ENCODE data around the gene EXOC8. TPM values are rescaled to one million over a fixed set of nuclear protein-coding genes. Genes with fewer than 3 reads are reported as not detected.
"Not testable (repeated sequence)": the region's sequence is repeated elsewhere in the genome, so short reads cannot be mapped to it uniquely, and the experiment has no call there.

Gene EXOC8
- polyA plus RNA-seq, 2 of the 4 experiments (the other 2 are of a cell fraction) = 7.7 to 9.8 TPM

- WGBS (ENCODE audit: missing lambda C conversion rate) = 91% methylated on average over 2 of the region's 2 CpGs
- TF ChIP-seq HOXB13 (CRISPR knock-in tag; IDR thresholded peaks at IDR 0.05; ENCODE audit: low read depth) = no peak
- TF ChIP-seq ZSCAN20 (CRISPR knock-in tag; IDR thresholded peaks at IDR 0.05) = no peak
- TF ChIP-seq NPAS2 (CRISPR knock-in tag; IDR thresholded peaks at IDR 0.05; ENCODE audit: borderline replicate concordance) = no peak
- no peak for TF ChIP-seq EHMT2 (IDR thresholded peaks at IDR 0.05; ENCODE audit: low read depth)
- TF ChIP-seq MAX (IDR thresholded peaks at IDR 0.05) = no peak
- no peak for TF ChIP-seq CBX8 (IDR thresholded peaks at IDR 0.05)
- TF ChIP-seq EHF (CRISPR knock-in tag; IDR thresholded peaks at IDR 0.05) = no peak
- no peak for TF ChIP-seq CEBPB (IDR thresholded peaks at IDR 0.05)
- no peak for TF ChIP-seq USF2 (IDR thresholded peaks at IDR 0.05)
- TF ChIP-seq SREBF2 (IDR thresholded peaks at IDR 0.05) = no peak
- no peak for TF ChIP-seq CHD4 (IDR thresholded peaks at IDR 0.05; ENCODE audit: borderline replicate concordance)
- TF ChIP-seq RCOR1 (IDR thresholded peaks at IDR 0.05; ENCODE audit: low read depth, low read length) = no peak
- no peak for TF ChIP-seq KDM5A (IDR thresholded peaks at IDR 0.05)
- TF ChIP-seq FOSL2 (IDR thresholded peaks at IDR 0.05) = no peak
- TF ChIP-seq FOSL2 (CRISPR knock-in tag; IDR thresholded peaks at IDR 0.05) = no peak
- TF ChIP-seq ZNF302 (CRISPR knock-in tag; IDR thresholded peaks at IDR 0.05) = no peak
- no peak for TF ChIP-seq FOXS1 (CRISPR knock-in tag; IDR thresholded peaks at IDR 0.05)
- no peak for TF ChIP-seq CTCF (IDR thresholded peaks at IDR 0.05)
- TF ChIP-seq EP300 (IDR thresholded peaks at IDR 0.05) = no peak
Observed at GRCh38 chr1:231351816-231352215, 14.2 kb upstream of the EXOC8 start.

GRCh38 chr1:231348856-231349255 is 11.2 kb upstream of the EXOC8 start:
- H3K4me2 ChIP-seq; H3K4me1 ChIP-seq; DNase-seq (ENCODE audit: low read depth in 1 of 2, low spot score in 1 of 2); ATAC-seq; H3K4me3 ChIP-seq; H3K9me3 ChIP-seq; H3K27ac ChIP-seq; FAIRE-seq: not testable (repeated sequence)
- WGBS (ENCODE audit: missing lambda C conversion rate) = 87% methylated on average over 1 of the region's 1 CpG
- ChIA-PET CTCF (interaction anchor here (0.6 to 4.9 kb wide), 7 partner anchors 9 to 370 kb away, joined by 3 to 19 read pairs (median 3); partner anchors contain the start of genes ARV1 and TTC13), POLR2A (interaction anchor here (1.1 kb wide), 1 partner anchor 11 kb away, joined by 5 read pairs; the partner anchor contains the start of genes EXOC8 and SPRTN)

More at GRCh38 chr1:231351816-231352215, 14.2 kb upstream of the EXOC8 start:
- Histone ChIP-seq H3K4me2 (no peak overlapping the region), H3K27ac (no peak overlapping the region), H3K4me3 (no peak overlapping the region), H3K9me3 (no peaks in the 10 kb centered on the region), H3K4me1 (peaks cover 13% of the 10 kb centered on the region)
- ATAC-seq (no peak), DNase-seq (ENCODE audit: low read depth in 1 of 2, low spot score in 1 of 2) (no peak), FAIRE-seq (no peak)
- CTCF ChIA-PET = interaction anchor here (1.4 to 4.9 kb wide), 3 partner anchors 14 to 239 kb away, joined by 5 to 19 read pairs (median 5); partner anchors contain the start of genes EXOC8 and SPRTN
- POLR2A ChIA-PET = no interaction called here

GRCh38 chr1:231348442-231348841 is 10.8 kb upstream of the EXOC8 start:
- Histone ChIP-seq H3K27ac (no peak overlapping the region), H3K4me2 (no peak overlapping the region), H3K9me3 (no peaks in the 10 kb centered on the region), H3K4me1 (no peaks in the 10 kb centered on the region), H3K4me3 (no peak overlapping the region)
- TF ChIP-seq KDM1A (IDR thresholded peaks at IDR 0.05; ENCODE audit: low read depth) (no peak), FOXS1 (CRISPR knock-in tag; IDR thresholded peaks at IDR 0.05) (no peak)
- no peak for FAIRE-seq
- 95% methylated on average over 4 of the region's 4 CpGs for WGBS (ENCODE audit: missing lambda C conversion rate)
- DNase-seq (ENCODE audit: low read depth in 1 of 2, low spot score in 1 of 2) = no peak
- no peak for ATAC-seq
- POLR2A ChIA-PET = interaction anchor here (1.1 kb wide), 1 partner anchor 11 kb away, joined by 5 read pairs; the partner anchor contains the start of genes EXOC8 and SPRTN
- CTCF ChIA-PET = interaction anchor here (0.9 to 4.9 kb wide), 5 partner anchors 9 to 370 kb away, joined by 3 to 19 read pairs (median 4); partner anchors contain the start of genes ARV1 and TTC13
